NCI-H187 treated with DMSO at 0.1 percent for 48 hours (cell line): Measurements from ENCODE around the gene APBA2.

Experiments used
- DNase-seq: peaks from one replicate; lab custom pipeline; 2025; lab: John Stamatoyannopoulos, UW

Gene APBA2

DNA sequence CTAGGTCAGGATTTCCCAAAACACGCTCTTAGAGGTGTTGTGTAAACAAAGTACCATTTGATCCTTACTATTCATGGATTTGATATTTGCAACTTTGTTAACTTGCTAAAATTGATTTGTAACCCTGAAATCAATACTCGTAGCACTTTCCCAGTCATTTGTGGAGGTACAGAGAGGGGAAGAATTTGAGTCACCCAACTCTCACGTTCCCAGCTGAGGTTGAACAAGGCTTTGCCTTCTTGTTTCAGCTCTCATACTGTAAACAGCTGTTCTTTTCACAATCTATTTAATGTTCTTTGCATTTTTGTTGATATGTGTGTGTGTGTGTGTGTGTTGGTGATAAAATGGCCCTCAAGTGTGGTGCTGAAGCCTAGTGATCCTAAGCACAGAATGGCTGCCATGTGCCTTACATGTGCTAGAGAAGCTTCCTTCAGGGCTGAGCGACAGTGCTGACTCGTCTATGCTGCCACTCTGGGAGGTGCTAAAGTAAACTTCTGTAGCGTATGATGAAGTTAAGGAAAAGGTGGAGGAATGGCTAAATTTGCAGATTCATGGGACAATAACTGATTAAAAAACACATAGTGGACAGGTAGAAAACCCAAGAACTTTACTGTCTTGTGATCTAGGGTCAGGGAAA lies 173.2 kb downstream of the APBA2 start:
- DNase-seq, result no peak

DNA sequence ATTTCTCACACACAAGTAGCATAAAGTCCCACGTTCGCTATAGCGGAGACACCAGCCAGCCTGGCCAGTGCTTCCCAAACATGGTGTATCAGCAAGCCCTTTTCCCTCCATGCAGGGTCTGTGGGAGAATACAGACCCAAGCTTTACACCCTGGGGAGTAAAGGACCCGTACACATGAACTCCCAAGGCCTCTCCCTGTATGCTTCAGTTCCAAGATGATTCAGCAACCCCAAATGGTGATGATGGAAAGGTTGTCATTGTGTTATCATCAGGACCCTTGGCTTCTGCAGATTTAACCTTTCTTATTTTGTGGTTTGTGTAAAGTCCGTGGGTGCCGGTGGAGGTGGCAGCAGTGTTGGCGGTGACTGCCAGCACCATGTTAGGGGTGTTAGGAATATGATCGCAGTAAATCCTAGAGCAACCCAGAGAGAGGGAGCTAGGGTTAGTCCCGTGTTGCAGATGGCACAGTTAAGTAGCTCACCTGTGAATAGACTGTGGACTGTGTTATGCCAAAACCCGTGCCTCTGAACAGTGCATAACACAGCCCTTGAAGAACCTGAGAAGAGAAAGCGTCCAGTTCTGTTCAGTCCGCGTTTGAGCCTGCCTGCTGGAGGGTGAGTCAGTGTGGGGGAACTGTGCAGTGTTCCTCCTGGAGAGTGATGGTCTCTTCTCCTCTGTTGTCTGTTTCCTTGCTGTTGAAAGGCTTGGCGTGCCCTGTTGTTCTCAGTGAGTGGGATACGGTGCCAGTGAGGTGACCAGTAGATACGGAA lies 174.3 kb downstream of the APBA2 start:
- no peak for DNase-seq

DNA sequence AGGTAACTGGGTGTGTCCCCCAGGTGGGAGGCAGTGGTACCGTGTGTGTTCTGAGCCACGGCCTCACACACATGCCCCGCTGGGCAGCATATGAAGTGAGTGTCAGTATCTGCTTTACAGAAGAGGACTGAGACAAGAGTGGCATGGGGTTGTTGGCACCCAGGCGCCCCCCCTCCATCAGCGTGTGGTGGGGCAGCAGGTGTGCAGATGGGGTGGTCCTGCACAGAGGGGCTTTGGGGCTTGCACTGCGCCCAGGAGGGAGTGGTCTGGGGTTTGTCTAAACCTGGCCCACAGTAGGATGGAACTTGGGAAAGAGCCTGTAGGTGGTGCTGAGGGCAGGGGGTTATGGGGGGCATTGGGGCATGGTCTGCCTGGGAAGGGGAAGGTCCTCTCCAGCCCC lies 176.0 kb downstream of the APBA2 start:
- DNase-seq, result no peak

DNA sequence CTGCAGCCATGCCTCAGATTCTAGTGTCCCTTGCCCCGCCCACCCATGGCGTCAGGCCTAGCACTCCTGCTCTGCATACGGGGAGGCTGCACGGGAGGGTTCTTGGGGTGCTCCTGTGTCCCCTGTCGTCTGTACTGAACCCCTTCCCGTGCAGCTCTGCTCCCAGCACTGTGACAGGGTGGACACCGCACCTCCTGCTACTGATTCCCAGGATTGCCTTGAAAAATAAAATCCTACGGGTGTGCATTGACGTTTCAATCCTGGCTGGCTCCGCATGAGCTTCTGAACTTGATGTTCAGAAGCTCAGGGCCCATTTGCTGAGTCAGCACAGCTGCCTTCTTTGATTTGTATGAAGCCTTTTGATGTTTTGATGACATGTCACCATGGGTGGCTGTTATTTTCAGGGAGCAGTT lies 176.4 kb downstream of the APBA2 start:
- no peak for DNase-seq

DNA sequence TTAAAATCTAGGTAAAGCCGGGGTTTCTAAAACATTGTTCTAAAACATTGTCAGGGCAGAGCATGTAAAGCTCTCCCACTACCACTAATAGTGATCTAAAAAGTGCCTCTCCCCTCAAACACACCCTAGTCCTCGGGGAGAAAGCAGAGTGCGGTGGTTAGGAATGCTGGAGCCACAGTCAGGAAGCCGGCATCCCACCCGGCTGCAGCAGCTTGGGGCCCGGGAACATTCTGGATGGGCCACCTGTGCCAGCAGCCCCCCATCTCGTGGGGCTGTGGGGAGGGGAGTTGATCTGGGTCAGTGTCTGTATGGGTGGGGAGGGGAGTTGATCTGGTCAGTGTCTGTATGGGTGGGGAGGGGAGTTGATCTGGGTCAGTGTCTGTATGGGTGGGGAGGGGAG lies 176.9 kb downstream of the APBA2 start:
- DNase-seq, result no peak

DNA sequence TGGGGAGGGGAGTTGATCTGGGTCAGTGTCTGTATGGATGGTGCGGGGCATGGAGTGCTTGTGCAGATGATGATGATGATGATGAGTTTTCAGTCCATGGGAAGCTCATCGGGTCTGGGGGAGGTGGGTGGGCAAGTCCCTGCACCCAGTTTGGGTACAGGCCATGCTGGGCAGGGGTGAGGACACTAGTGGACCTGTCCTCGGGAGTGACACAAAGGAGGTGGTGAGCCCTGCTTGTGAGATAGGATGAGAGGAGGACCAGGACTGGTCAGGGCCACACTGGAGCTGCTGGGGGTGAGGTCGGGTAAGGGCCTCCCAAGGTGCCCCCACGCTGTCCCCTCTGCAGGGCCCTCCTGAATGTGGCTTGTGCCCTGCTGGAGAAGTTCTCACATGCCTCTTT lies 177.9 kb downstream of the APBA2 start:
- DNase-seq, result no peak

DNA sequence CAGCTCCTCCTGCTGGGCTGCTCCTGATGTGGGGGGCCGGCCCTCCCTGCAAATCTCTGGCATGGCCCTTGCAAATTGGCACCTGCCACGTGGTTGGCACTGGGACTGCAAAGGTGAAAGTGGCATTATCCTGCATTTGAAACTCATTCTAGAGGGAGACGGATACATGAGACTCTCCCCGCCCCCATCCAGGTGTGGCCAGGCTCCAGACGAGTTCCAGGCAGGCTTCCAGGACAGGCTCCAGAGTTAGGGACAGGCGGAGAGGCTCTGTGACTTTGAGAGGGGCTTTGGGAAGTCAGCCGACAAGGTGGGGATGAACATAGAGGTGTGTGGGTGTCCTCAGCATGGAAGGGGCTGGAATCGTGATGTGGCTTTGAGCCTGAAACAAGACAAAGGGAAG lies 178.5 kb downstream of the APBA2 start:
- DNase-seq, result no peak

DNA sequence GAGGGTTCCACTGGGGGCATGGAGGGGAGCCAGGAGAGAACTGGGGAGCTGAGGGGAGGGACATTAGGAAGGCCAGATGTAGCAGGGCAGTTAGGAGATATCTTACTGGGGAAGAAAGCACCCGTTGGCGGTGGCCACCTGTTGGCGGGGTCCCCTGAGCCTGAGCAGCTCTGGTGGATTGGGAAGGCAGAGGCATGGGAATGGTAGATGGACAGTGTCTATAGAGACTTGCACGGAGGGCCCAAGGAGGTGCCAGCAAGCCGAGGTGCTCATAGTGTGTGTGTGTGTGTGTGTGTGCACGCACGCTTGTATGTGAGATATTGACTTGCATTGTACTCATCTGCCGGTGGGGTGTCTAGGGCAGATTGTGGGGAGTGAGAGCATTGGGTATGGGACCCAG lies 179.0 kb downstream of the APBA2 start:
- no peak for DNase-seq

DNA sequence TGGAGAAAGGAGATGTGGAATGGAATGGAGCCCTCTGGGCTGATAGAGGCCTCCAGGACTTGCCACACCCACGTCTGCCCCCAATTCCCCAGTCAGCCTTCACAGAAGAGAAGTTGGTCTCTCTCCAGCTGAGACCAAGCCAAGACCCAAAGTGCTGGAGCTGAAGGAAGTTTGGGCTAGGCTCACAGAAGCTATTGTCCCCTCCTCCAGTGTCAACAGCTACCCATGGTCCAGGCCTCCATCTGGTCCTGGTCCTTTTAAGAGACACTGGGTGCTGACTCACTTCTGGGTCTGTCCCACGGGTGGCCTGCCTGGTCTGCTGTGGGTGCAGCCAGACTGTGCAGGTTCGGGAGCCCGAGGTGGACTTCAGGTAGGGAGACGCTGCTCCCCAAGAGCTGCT lies 179.8 kb downstream of the APBA2 start:
- DNase-seq, result no peak

DNA sequence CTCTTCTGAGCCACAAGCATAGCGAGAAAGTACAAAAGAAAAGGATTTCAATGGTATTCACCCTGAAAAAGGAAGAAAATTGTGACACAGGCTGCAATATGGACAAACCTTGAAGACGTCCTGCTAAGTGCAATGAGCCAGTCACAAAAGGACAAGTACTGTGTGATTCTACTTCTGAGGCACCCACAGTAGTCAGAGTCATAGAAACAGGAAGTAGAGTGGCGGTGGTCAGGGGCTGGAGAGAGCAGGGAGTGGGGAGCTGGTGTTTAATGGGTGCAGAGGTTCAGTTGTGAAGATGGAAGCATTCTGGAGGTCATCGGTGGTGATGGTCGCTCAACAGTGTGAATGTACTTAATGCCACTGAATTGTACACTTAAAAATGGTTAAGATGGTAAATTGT lies 180.5 kb downstream of the APBA2 start:
- DNase-seq, result no peak

DNA sequence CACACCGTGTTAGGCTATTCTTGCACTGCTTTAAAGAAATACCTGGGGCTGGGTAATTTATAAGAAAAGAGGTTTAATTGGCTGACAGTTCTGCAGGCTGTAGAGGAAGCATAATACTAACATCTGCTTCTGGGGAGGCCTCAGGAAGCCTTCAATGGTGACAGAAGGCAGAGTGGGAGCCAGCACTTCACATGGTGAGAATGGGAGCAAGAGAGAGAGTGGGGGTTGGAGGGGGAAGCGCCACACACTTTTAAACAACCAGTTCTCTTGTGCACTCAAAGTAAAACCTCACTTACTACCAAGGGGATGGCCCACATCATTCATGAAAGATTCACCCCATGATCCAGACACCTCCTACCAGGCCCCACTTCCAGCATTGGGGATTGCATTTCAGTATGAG lies 181.1 kb downstream of the APBA2 start:
- no peak for DNase-seq

DNA sequence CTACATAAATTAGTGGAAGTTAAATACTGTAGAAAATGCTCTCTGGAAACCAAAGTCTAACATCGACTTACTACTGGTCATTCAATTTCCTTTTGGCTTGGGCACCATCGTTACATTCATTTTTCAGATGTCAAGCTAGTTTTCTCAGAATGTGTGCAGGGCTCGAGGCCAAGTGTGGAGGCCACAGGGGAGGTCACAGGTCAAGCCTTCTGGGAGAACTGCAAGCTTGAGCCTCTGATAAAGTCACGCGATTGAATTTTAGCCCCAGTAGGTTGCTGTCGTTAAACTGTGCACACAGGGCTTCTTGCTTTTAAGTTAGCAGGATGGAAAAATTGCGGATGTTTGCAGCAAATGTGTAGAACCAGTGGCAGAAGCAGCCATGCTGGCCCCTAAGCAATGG lies 182.2 kb downstream of the APBA2 start:
- no peak for DNase-seq

DNA sequence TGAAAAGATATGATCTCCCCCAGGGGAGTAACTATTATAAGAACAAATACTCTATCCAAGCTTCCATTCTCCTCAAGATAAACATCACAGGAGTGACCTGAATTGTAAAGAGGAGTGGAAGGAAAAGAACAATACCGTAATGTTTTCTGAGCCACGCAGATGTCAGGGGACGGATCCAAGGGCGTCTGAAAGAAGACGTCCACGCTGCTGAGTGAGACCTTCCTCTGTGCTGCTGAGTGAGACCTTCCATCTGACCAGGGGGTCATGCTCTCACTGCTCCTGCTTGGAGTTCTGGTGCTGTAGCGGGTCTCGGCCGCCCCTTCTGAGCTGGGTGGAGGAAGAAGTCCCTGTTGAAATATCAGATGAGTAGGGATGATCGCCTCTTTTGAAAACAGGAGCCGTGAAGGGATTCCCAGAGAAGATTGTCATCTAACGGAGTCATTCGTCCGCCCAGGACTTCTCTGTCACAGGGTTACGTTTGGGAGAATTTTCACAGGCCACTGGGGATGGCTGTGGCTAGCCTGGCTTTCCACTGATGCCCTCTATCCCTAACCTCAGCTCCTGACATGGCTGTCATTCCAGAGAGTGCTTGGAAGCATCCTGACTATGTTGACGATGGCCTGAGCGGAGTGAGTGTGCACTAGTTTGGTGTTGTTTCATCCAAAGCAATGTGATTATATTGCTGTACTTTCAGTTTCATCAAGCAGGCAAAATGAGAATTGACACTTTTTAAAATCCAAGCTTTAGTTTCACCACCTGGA lies 184.9 kb downstream of the APBA2 start:
- no peak for DNase-seq

DNA sequence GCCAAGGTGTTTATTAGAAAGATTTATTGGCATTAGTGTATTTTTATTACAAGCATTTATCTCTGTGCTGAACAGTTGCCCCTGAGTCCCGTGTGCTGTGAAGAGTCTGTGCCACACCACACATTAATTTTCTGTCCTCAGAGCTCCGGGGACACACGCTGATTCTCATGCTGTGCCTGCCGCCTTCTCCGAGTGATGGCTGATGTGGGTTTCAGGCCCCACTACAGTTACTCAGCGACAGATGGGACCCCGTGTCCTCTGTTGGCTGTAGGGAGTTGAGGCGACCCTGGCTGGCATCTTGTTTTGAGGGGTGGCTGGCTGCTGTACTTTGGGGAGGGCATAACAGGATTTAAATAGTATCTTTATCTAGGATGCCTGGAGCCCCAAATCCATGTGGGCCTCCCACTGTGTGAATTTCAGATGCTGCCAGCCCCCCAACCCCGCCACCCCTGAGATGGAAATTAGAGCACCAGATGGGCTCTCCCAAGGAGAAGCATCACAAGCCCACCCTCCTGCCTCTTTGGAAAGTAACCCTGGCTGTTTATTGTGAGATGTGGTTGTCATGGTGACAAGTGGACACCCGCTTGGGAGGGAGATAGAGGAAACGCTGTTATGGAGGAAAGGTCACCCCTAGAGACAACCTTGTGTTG lies 185.6 kb downstream of the APBA2 start:
- no peak for DNase-seq

DNA sequence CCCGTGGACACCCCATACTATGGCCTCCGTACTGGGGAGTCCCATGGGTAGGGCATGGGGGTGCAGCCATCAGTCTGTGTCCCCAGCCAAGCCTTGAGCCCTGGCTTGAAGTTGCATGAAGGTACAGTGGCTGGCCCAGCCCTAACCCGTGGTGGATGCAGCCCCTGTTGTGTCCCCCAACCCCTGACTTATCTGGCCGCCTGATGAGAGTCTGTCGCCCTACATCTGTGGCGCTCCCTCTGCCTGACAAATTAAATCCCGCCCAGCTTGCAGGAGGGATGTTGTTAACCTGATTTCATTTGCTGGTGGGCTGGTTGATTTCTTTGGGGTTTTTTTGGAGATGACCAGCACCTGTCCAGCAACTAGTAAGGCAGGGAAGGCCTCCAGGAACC lies 186.1 kb downstream of the APBA2 start:
- no peak for DNase-seq

DNA sequence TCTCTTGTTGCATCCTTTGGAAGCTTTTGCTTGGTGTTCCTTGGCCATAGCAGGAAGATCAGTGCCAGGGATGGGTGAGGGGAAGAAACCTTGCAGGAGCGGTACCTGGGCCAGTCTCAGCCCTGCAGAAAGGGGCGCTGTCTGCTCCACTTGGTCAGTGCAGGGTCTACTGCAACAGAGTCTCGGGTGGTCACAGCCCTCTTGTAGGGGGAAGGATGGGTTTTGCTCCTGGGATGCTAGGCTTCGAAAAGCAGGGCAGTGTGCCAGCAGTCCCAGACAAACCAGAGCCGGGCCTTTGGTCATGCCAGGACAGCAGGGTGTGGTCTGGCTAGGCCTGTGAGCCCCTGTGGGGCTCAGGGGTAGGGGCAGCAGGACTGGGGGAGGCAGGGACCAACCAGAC lies 186.7 kb downstream of the APBA2 start:
- DNase-seq, result no peak

DNA sequence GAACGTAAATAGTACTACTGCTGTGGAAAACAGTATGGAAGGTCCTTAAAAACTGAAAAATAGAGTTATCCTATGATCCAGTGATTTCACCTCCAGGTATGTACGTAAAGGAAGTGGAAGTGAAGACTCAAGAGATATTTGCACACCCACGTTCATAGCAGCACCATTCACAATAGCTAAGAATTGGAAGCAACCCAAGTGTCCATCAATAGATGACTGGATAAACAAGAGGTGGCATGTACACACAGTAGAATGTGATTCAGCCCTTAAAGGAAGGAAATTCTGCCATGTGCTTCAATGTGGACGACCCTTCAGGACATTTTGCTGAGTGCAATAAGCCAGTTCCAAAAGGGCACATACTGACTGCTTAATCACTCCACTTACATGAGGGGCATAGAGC lies 188.3 kb downstream of the APBA2 start:
- no peak for DNase-seq

DNA sequence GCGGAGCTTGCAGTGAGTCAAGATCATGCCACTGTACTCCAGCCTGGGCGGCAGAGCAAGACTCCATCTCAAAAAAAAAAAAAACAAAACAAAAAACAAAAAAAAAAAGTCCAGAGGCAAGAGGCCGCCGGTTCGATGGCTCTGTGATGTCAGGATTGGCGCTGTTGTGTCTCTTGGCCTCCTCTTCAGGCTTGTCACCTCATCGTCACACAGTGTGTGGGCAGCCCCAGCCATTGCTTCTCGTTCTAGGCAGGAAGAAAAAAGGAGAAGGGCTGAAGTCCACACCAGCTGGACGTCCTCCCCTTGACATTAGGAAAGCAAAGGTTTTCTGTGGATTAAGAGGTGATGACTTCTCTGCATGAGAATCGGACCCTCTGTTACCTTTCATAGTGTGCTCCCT lies 192.8 kb downstream of the APBA2 start:
- DNase-seq, result no peak

DNA sequence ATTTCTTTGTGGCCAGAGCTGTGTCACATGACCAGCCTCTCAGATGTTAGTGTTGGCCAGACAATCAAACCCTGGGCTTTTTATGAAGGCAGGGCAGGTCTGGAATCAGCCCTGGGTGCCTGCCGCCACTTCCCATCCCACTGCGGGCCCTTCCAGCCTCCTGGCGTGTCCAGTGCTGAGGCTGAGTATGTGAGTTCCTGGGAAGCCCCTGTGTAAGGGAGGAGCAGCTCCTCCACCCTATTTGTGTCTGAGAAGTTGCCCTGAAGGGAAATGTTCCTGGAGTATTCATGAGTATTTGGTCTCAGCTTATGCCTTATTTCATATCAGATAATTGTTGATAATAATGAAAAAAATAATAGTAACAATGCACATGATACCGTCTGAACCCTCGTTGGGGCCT lies 193.7 kb downstream of the APBA2 start:
- DNase-seq, result no peak

DNA sequence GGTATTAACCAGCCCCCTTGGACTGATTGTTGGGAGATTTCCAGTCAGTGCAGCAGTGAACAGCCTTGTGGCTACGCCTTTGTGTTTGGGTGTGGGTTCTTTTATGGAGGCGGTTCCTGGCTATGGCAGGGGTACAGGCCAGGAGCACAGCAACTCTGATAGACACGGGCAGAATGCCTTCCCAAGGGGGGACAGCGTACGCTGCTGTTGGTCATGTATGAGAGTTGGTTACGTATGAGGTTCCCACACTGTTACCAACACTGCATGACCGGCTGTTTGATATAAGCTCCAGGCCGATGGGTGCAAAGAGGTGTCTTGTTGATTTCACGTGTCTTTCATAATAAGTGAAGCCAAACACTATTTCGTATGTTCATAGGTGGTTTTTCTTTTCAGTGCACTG lies 196.0 kb downstream of the APBA2 start:
- no peak for DNase-seq

DNA sequence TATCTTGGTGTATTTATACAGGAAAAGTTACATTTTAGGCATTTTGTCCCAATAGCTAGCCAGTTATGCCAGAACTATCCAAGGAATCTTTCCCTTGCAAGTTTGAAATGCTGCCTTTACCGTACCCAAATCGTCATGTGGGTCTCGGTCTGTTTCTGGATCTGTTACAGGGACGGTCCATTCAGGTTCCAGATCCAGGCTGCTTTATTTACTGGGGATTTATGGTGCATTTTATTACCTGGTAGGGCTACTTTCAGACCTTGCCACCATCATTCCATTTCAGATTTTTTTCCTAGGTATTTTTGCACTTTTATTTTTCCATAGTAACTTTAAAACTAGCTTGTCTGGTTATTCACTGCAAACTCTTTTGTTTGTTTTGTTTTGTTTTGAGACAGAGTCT lies 197.4 kb downstream of the APBA2 start:
- no peak for DNase-seq

DNA sequence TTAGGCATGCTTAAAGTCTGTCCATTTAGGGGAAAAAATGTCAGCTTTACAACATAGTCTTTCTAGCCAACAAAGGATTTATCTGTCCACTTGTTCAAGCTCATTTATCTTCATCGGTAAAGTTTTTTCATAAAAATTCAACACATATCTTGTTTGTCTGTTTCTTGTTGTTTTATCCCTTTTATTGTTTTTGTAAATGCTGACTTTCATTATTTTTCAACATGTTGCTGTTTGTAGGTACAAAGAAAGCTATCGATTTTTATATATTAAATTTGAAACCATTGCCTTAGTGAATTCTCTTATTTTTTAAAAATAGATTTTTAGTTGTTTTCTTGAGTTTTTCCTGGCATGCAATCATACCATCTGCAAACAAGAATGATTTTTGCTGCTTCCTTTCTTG lies 198.1 kb downstream of the APBA2 start:
- no peak for DNase-seq

DNA sequence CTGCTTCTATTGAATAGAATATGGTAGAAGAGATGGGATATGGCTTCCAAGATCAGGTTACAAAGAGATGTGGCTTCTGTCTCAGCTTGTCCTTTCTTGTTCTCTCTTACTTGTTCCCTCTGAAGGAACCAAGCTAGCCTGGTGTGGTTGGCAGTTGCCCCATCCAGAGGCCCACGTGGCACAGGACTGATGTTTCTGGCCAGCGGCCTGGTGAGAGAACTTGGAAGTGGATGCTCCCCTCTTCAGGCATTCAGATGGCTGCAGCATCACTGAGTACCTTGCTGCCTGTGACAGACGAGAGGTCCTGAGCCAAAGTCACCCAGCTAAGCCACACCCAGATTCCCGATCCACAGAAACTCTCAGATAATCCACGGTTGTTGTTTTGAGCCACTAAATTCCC lies 200.2 kb downstream of the APBA2 start:
- no peak for DNase-seq
